GM15510 (cell line): ENCODE data around the gene TUT7.
A peak's percentile ranks its signal among the peaks of the same experiment; 100 is the strongest.

ENCODE experiments used
- POLR2A ChIP-seq: IDR thresholded peaks from 3 replicates; pipeline ENCODE4 v1.6.1; 2011; ENCODE audit warnings: borderline replicate concordance; ENCODE audit not compliant: insufficient read length; ENCODE audit errors: extremely low read depth

The TUT7 gene

GRCh38 chr9:86287013-86287412 lies 67.2 kb downstream of the TUT7 start:
- no peak for TF ChIP-seq POLR2A

- no peak for TF ChIP-seq POLR2A
These were observed 67.9 kb downstream of the TUT7 start for GRCh38 chr9:86286278-86286677.

DNA sequence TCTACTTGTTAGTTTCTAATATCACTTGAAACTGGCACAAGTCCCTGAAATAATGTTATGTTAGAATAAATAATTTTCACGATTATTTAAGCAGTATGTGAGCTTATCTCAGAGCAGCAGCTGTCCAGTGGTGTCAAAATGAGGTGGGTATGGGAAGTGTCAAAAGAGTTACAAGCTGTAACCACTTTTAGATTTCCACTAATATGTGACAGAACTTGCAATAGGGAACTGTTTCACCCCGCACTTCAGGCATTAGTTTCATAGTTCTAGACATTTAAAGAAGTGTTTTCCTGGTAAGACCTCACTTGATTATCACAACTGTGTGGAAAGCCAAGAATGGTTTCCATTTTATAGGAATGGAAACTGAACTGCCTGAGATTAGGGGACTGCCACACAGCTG lies 68.9 kb downstream of the TUT7 start:
- no peak for TF ChIP-seq POLR2A

DNA sequence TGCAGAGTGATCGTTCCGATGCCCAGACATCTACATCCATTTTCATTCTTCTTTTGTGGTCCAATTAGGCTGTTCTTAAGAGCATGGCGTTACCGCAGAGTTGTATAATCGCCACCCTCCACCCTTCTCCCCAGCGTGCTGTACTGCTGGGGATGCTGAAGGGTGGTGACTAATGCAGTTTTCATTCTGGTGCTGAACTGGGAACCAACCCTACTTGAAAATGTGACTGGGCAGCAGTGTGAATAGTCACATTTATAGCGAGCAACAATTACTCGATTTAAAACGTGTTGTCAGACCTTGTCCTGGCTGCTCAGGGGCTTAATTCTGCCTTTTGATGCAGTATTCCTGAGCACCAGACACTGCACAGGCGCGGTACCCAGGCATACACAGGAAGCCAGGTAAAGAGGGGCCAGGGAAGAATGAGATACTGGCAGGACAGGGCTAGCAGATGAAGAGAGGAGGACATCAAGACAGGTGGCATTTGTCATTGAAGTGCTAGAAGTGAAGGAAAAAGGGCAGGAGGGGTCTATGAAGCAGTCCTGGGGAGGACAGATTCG lies 71.2 kb downstream of the TUT7 start:
- TF ChIP-seq POLR2A: no peak

DNA sequence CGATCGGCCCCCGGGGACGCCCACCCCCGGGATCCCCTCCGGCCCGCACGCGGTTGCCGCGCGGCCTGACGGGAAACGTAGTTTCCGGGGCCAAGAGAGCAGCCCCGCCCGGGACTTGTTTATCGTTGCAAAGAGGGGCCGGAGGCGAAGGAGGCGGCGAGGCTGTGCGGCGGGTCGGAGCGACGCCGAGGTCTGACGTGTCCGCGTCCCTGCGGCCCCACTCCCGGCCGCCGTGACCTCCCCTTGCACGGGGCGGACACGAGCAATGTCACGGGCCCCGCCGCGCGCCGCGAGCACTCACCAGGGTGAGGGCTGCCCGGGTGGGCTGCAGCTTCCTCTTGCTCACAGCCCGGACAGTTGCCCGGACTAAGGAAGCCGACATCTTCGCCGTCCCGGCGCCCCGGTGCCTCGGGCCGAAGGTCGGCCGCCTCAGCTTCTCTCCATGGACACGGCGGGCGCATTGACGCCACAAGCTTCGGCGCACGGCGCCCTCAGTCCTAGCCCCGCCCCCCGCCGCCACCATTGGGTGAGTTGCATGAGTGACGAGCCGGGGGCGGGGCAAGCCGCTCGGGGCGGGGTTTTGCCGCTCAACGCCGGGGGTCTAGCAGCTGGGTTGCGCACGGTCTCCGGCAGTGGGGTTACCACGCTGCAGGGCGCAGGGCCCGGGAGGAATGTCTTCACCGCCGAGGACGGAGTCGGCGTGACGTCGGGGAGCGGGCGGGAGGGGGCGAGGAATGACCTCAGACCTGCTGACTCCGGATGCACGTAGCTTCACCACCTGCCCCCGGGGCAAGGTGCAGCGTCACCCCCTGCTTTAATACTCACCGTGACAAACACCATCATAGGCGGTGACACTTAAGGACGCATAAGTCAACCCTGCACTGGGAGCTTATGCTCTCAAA lies 71.9 kb downstream of the TUT7 start, which contains the start of gene ISCA1:
TSS of gene ISCA1 (minus strand) at position 462 of the 902 bp plus-strand sequence. CDS start at position 382, 80 bp downstream.
- peak; percentile 78 for TF ChIP-seq POLR2A

DNA sequence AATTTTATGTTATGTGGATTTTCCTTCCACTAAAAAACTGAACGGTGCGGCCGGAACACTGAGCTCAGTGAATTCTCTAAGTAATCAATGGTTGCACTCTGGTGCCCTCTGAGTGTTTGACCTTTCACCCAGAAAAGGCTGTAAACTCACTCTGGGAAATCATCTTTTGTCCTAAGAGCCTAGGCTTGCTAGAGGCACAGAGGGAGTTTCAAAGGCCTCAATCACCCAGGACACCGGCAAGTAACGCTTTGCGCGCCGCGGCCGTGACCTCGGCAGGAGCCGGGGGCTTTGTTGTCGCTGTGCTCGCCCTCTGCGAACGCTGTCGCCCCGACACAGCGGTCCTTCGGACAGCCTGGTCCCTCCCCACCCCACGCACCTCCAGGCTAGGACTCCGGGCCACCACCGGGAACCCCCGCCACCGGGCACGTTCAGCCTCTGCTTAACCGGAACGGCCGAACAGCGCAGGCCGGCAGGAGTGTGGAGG lies 72.6 kb downstream of the TUT7 start:
- TF ChIP-seq POLR2A: no peak

DNA sequence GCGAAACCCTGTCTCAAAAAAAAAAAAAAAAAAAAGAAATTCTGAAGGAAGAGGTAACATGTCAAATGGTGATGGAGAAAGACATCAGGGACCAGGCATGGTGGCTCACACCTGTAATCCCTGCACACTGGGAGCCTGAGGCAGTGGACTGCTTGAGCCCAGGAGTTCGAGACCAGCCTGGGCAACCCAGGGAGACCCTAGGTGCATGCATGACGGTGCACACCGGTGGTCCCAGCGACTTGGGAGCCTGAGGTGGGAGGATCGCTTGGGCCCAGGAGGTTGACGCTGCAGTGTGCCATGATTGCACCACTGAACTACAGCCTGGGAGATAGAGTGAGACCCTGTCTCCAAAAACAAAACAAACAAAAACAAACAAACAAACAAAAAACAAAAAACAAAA lies 73.6 kb downstream of the TUT7 start:
- TF ChIP-seq POLR2A: no peak

DNA sequence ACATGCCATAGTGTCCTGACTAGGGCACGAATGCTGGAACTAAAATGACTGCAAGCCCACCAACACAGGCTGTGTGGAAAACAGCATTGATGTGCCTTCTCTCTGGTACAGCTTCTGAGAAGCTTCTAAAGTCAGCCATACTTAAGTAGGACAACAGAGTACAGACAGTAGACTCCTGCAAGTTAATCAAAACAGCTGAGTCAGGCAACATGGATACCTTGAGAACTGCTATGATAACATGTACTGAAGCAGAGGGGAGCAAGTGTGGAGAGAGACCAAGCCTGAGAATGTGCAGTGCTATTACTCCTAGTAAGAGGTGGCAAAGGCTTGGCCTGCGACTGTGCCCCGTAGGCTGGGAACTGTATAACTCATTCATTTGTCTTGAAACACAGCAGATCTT lies 74.4 kb downstream of the TUT7 start:
- no peak for TF ChIP-seq POLR2A

GRCh38 chr9:86277072-86277471 lies 77.1 kb downstream of the TUT7 start:
- TF ChIP-seq POLR2A: no peak

DNA sequence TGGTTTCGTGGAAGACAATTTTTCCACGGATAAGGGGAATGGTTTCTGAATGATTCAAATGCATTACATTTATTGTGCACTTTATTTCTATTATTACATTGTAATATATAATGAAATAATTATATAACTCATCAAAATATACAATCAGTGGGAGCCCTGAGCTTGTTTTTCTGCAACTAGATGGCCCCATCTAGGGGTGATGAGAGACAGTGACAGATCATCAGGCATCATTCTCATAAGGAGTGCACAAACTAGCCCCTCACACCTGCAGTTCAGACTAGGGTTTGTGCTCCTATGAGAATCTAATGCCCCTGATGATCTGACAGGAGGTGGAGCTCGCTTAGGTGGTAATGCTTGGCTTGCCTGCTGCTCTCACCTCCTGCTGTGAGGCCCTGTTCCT lies 78.2 kb downstream of the TUT7 start:
- no peak for TF ChIP-seq POLR2A

- no peak for TF ChIP-seq POLR2A
These were observed 79.2 kb downstream of the TUT7 start for GRCh38 chr9:86274821-86275643.

DNA sequence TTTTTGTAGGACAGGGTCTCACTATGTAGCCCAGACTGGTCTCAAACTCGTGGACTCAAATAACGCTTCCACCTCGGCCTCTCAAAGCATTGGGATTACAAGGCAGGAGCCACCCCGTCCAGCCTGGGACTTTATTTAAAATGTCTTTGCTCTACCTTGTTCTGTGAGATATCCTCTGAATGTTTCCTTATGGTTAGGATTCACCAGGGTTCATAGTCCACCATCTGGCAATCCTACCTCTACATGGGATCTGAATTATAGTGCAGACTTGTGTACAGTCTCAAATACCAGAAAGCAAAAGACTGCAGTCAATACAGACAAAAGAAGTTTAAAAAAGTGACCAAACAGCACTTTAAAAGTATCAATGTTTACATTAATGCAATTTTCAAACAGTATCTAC lies 82.0 kb downstream of the TUT7 start:
- TF ChIP-seq POLR2A: no peak

GRCh38 chr9:86263876-86264275 lies 90.3 kb downstream of the TUT7 start:
- no peak for TF ChIP-seq POLR2A

DNA sequence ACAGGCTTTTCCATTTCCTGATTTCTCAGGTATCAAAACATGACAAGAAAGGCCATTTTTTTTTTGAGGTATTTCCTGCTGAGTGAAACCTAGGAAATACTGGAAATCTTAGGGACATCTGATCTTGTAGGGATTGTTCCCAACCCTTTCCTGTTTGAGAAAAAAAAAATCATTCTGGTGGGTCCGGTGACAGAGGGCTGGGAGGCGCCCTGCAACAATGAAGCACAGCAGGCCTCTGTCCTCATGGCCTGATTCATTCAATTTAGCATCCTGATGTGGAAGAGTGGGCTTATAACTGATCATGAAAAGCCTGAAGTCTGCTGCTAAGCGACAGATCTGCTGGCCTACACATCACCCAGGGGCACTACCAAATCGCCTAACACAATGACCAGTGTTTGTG lies 91.7 kb downstream of the TUT7 start:
- TF ChIP-seq POLR2A: no peak

GRCh38 chr9:86259557-86259956 lies 94.7 kb downstream of the TUT7 start, which contains the start of gene C9orf153:
TSS of gene C9orf153 (minus strand) at chr9:86259657. CDS start at chr9:86229603, 30,054 bp downstream.
- TF ChIP-seq POLR2A: no peak
